LNCAP (cell line): ENCODE results near the gene PCMTD2.

ENCODE experiments used
- TF ChIP-seq, protein P1 (sequence below): fragments of 450-650 bp; IDR thresholded peaks from 2 replicates; pipeline ENCODE4 v1.5.1; 2017; ENCODE audit warnings: mild to moderate bottlenecking

PCMTD2 gene

GRCh38 chr20:64220420-64220819 lies 35.1 kb upstream of the PCMTD2 start:
- TF ChIP-seq, protein P1, sequence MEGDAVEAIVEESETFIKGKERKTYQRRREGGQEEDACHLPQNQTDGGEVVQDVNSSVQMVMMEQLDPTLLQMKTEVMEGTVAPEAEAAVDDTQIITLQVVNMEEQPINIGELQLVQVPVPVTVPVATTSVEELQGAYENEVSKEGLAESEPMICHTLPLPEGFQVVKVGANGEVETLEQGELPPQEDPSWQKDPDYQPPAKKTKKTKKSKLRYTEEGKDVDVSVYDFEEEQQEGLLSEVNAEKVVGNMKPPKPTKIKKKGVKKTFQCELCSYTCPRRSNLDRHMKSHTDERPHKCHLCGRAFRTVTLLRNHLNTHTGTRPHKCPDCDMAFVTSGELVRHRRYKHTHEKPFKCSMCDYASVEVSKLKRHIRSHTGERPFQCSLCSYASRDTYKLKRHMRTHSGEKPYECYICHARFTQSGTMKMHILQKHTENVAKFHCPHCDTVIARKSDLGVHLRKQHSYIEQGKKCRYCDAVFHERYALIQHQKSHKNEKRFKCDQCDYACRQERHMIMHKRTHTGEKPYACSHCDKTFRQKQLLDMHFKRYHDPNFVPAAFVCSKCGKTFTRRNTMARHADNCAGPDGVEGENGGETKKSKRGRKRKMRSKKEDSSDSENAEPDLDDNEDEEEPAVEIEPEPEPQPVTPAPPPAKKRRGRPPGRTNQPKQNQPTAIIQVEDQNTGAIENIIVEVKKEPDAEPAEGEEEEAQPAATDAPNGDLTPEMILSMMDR, result no peak

- TF ChIP-seq, protein P1, result no peak
These were observed 34.5 kb upstream of the PCMTD2 start for GRCh38 chr20:64220891-64221527.

DNA sequence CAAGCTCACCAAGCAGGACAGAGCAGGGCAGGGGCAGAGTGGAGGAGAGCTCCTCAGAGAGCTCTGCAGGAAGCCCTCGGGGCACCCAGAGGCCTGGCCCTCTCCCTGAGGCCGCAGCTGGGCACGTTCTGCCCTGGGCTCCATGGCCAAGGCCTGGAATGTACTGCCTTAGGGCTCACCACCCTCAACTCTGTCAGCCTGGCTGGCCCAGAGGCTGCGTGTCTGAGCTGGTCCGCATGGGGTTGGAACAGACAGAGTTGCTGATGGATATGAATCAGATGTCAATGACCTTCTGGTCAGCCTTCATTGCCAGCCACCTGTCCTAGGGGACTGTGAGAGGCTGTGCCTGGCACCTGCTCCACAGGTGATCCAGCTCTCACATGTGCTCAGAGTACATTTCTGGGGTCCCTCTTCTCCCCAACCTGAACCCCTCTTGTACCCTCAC lies 33.2 kb upstream of the PCMTD2 start:
- TF ChIP-seq, protein P1, result no peak

DNA sequence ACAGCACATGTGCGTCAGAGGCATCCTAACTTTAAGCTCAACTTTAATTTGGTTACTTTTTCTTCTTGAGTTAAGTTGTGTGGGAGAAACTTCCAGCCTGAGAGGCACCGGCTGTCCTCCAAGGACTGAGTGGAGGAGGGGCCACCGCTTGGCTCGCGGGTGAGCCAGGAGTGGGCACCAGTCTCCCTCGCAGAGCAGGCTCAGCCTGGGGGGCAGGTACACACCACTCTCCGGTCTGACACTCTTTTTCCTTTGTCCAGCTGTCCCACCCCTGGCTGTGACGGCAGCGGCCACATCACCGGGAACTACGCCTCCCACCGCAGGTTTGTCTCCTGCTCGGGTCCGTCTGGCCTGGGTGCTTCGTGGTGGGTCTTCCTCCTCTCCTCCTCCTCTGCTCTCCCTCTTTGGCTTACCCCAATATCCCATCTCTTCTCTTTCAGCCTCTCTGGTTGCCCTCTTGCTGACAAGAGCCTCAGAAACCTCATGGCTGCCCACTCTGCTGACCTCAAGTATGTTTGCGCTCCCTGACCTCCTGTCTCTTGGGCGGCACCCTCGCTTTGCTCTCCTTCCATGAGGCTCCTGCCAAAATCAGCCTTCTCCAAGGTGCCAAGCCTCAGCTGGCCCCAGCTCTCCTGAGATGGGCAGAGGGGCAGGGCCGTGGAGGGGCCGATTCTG lies 32.6 kb upstream of the PCMTD2 start:
- TF ChIP-seq, protein P1, result no peak

DNA sequence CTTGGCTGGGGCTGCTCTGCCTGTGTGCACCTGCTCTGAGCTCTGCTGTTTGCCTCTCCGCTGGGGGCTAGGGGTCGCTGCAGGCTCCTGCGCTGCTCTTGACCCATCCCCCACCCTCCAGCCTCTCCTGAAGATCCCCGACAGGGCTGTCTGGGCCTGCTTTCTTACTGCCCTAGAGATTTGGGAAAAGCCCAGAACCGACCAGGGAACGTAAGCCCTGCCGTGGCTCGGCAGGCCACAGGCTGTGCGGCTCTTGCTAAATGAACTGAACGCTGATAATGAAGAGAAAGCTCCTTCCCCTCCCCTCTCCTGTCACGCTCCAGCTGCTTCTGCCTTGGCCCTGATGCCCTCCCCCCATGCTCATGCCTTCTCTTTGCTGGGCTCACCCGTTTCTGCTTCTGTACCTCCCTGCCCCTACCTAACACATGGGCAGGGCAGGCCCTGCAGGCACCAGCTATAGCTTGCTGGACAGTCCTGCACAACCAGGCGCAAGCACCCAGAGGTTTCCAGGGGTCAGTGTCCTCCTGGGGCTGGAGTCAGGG lies 32.0 kb upstream of the PCMTD2 start:
- TF ChIP-seq, protein P1, result no peak

GRCh38 chr20:64224351-64225170 lies 31.0 kb upstream of the PCMTD2 start:
- TF ChIP-seq, protein P1, result no peak

GRCh38 chr20:64225171-64225595 lies 30.4 kb upstream of the PCMTD2 start:
- TF ChIP-seq, protein P1, result no peak
